HL-60 (cell line): Measurements from ENCODE around the gene PPP3CA.

Experiments
- DNase-seq, 2 experiments: peaks; one replicate each; pipeline ENCODE4 v3.0.0-alpha.2; 2010 to 2020; ENCODE audit warnings: low read depth in 1 of 2, low spot score in 1 of 2
- H3K27ac ChIP-seq: fragments of 250-450 bp; sonication (Bioruptor Pico); replicated peaks from 2 replicates; pipeline ENCODE4 v1.5.1; 2020; ENCODE audit warnings: mild to moderate bottlenecking, moderate library complexity
- H3K27me3 ChIP-seq: fragments of 250-450 bp; sonication (Bioruptor Pico); 2 replicates; pipeline ENCODE4 v1.5.1; 2021; ENCODE audit warnings: mild to moderate bottlenecking, moderate library complexity; ENCODE audit not compliant: insufficient read depth, poor library complexity, severe bottlenecking
- H3K4me3 ChIP-seq: replicated peaks from 2 replicates; pipeline ENCODE4 v1.5.1; 2011; ENCODE audit warnings: mild to moderate bottlenecking, control low read depth, low read length; ENCODE audit not compliant: insufficient read depth
- GABPA ChIP-seq: IDR thresholded peaks from 2 replicates; pipeline ENCODE4 v1.6.1; 2012; ENCODE audit warnings: low read depth
- POLR2AphosphoS5 ChIP-seq: IDR thresholded peaks from 2 replicates; pipeline ENCODE4 v1.6.1; 2012; ENCODE audit warnings: low read depth
- SPI1 ChIP-seq: IDR thresholded peaks from 2 replicates; pipeline ENCODE4 v1.6.1; 2012; ENCODE audit warnings: low read depth, mild to moderate bottlenecking, borderline replicate concordance
- TF ChIP-seq, protein P1 (sequence below): IDR thresholded peaks from one replicate; pipeline ENCODE4 v1.5.1; 2011; ENCODE audit warnings: low read length, control low read depth, inconsistent platforms; ENCODE audit not compliant: insufficient read depth
- TF ChIP-seq, protein P2 (sequence below): IDR thresholded peaks from 2 replicates; pipeline ENCODE4 v1.6.1; 2012; ENCODE audit warnings: low read depth; ENCODE audit not compliant: insufficient replicate concordance

PPP3CA gene

DNA sequence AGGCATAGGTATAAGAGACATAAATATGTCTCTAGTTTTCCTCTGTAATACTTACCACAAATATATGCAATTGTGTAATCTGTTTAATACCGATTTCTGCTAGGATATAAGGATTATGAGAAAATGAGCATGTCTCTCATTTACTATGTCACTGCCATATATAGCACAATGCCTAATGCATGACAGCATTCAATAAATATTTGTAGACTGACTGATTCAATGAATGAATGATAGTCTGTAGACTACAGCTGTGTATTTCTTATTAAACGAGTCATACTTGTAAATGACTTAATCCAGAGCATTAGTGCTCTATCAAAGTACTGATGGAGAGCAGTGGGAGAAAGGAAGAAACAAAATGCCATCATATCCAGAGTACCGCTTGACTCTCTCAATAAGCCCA is 175.6 kb downstream of the PPP3CA start:
- TF ChIP-seq, protein P1, sequence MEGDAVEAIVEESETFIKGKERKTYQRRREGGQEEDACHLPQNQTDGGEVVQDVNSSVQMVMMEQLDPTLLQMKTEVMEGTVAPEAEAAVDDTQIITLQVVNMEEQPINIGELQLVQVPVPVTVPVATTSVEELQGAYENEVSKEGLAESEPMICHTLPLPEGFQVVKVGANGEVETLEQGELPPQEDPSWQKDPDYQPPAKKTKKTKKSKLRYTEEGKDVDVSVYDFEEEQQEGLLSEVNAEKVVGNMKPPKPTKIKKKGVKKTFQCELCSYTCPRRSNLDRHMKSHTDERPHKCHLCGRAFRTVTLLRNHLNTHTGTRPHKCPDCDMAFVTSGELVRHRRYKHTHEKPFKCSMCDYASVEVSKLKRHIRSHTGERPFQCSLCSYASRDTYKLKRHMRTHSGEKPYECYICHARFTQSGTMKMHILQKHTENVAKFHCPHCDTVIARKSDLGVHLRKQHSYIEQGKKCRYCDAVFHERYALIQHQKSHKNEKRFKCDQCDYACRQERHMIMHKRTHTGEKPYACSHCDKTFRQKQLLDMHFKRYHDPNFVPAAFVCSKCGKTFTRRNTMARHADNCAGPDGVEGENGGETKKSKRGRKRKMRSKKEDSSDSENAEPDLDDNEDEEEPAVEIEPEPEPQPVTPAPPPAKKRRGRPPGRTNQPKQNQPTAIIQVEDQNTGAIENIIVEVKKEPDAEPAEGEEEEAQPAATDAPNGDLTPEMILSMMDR: no peak
- TF ChIP-seq GABPA: no peak
- no peak for TF ChIP-seq POLR2AphosphoS5
- no peak for TF ChIP-seq SPI1
- TF ChIP-seq, protein P2, sequence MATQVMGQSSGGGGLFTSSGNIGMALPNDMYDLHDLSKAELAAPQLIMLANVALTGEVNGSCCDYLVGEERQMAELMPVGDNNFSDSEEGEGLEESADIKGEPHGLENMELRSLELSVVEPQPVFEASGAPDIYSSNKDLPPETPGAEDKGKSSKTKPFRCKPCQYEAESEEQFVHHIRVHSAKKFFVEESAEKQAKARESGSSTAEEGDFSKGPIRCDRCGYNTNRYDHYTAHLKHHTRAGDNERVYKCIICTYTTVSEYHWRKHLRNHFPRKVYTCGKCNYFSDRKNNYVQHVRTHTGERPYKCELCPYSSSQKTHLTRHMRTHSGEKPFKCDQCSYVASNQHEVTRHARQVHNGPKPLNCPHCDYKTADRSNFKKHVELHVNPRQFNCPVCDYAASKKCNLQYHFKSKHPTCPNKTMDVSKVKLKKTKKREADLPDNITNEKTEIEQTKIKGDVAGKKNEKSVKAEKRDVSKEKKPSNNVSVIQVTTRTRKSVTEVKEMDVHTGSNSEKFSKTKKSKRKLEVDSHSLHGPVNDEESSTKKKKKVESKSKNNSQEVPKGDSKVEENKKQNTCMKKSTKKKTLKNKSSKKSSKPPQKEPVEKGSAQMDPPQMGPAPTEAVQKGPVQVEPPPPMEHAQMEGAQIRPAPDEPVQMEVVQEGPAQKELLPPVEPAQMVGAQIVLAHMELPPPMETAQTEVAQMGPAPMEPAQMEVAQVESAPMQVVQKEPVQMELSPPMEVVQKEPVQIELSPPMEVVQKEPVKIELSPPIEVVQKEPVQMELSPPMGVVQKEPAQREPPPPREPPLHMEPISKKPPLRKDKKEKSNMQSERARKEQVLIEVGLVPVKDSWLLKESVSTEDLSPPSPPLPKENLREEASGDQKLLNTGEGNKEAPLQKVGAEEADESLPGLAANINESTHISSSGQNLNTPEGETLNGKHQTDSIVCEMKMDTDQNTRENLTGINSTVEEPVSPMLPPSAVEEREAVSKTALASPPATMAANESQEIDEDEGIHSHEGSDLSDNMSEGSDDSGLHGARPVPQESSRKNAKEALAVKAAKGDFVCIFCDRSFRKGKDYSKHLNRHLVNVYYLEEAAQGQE: no peak
- Histone ChIP-seq H3K27ac (no peak overlapping the region), H3K27me3 (no peaks in the 10 kb centered on the region), H3K4me3 (no peak overlapping the region)
- no peak for DNase-seq

- TF ChIP-seq POLR2AphosphoS5: no peak
- TF ChIP-seq, protein P2: no peak
- TF ChIP-seq, protein P1: peak; percentile 60
- Histone ChIP-seq H3K4me3 (no peak overlapping the region), H3K27ac (0 out of 2 replicates have a peak overlapping the region, but pooled peaks have one; percentile 1), H3K27me3 (no peaks in the 10 kb centered on the region)
- peak; percentile 43 to 80 for DNase-seq
These were observed 178.0 kb downstream of the PPP3CA start for GRCh38 chr4:101169044-101170014.

GRCh38 chr4:101163936-101164335 is 183.4 kb downstream of the PPP3CA start:
- Histone ChIP-seq H3K4me3 (no peak overlapping the region), H3K27me3 (no peaks in the 10 kb centered on the region), H3K27ac (no peak overlapping the region)
- no peak for DNase-seq
- no peak for TF ChIP-seq GABPA
- no peak for TF ChIP-seq POLR2AphosphoS5
- no peak for TF ChIP-seq SPI1
- TF ChIP-seq, protein P2: no peak
- TF ChIP-seq, protein P1: no peak
